ENCODE data around the gene CLDN16.

DNA sequence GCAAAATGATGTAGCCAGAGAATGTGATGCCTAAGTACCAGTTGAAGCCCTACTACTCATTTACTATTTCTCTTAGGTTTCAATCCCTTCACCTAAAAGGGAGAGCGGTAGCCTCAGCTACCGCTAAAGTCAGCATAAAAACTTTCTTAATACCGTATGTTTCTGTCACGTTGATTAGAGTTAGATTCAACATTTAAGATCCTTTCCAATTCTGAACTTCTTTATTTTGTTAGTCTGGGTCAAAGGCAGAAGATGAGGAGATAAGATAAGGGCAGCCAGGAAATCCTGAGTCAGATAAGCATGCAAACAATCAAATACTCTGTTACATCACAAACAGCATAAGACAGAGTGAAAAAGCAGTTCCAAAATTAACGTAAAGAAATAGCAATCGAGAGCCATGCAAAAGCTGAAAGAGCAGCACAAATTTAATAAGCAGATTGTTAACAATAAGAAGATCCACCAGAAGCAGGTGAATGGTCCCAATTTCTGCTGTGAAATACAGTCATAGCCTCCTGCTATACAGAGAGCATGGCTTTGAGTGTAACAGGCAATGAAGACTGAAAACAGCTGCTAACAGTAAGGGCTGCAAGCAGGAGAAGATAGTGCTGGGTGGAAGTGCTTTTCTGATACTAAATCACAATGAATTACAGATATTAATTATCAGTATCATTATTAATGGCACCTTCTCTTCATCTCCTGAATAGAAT lies 58.8 kb downstream of the CLDN16 start:
- TF ChIP-seq, protein P1, sequence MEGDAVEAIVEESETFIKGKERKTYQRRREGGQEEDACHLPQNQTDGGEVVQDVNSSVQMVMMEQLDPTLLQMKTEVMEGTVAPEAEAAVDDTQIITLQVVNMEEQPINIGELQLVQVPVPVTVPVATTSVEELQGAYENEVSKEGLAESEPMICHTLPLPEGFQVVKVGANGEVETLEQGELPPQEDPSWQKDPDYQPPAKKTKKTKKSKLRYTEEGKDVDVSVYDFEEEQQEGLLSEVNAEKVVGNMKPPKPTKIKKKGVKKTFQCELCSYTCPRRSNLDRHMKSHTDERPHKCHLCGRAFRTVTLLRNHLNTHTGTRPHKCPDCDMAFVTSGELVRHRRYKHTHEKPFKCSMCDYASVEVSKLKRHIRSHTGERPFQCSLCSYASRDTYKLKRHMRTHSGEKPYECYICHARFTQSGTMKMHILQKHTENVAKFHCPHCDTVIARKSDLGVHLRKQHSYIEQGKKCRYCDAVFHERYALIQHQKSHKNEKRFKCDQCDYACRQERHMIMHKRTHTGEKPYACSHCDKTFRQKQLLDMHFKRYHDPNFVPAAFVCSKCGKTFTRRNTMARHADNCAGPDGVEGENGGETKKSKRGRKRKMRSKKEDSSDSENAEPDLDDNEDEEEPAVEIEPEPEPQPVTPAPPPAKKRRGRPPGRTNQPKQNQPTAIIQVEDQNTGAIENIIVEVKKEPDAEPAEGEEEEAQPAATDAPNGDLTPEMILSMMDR (conservative IDR thresholded peaks at IDR 0.05; ENCODE audit: low read depth, low read length), result no peak
- TF ChIP-seq, protein P2, sequence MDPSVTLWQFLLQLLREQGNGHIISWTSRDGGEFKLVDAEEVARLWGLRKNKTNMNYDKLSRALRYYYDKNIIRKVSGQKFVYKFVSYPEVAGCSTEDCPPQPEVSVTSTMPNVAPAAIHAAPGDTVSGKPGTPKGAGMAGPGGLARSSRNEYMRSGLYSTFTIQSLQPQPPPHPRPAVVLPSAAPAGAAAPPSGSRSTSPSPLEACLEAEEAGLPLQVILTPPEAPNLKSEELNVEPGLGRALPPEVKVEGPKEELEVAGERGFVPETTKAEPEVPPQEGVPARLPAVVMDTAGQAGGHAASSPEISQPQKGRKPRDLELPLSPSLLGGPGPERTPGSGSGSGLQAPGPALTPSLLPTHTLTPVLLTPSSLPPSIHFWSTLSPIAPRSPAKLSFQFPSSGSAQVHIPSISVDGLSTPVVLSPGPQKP (IDR thresholded peaks at IDR 0.05; ENCODE audit: borderline replicate concordance, low read depth, low read length), result no peak
- TF ChIP-seq POLR2A (IDR thresholded peaks at IDR 0.05; ENCODE audit: low read depth, low read length) (no peak), BHLHE40 (IDR thresholded peaks at IDR 0.05; ENCODE audit: low read depth, low read length) (no peak), RFX5 (IDR thresholded peaks at IDR 0.05; ENCODE audit: low read depth, low read length) (no peak), RCOR1 (IDR thresholded peaks at IDR 0.05; ENCODE audit: insufficient replicate concordance, low read length) (no peak), RAD21 (IDR thresholded peaks at IDR 0.05; ENCODE audit: low read length) (no peak), MAFK (IDR thresholded peaks at IDR 0.05; ENCODE audit: low read depth, low read length) (0 out of 2 replicates have a peak, but pooled peaks have one; percentile 22), FOS (IDR thresholded peaks at IDR 0.05; ENCODE audit: low read depth, low read length) (no peak)
